ENCODE results near the gene CAMSAP3.

CAMSAP3 gene

GRCh38 chr19:7648265-7649014 lies 52.8 kb downstream of the CAMSAP3 start:
- no peak for DNase-seq (ENCODE audit: low spot score)

- no peak for DNase-seq (ENCODE audit: low spot score)
Observed at GRCh38 chr19:7650148-7650547, 54.5 kb downstream of the CAMSAP3 start.

GRCh38 chr19:7652061-7652641 lies 56.5 kb downstream of the CAMSAP3 start:
- peak; percentile 89 for DNase-seq (ENCODE audit: low spot score)

- DNase-seq (ENCODE audit: low spot score): no peak
Observed at GRCh38 chr19:7654401-7654800, 58.7 kb downstream of the CAMSAP3 start.

- DNase-seq (ENCODE audit: low spot score): no peak
Observed at GRCh38 chr19:7655581-7655980, 59.9 kb downstream of the CAMSAP3 start.

- DNase-seq (ENCODE audit: low spot score): no peak
Observed at GRCh38 chr19:7657131-7657751, 61.6 kb downstream of the CAMSAP3 start.

GRCh38 chr19:7658219-7658686 lies 62.6 kb downstream of the CAMSAP3 start:
- DNase-seq (ENCODE audit: low spot score): no peak

- DNase-seq (ENCODE audit: low spot score): no peak
Observed at GRCh38 chr19:7661744-7662538, 66.3 kb downstream of the CAMSAP3 start.

GRCh38 chr19:7662657-7663056 lies 67.0 kb downstream of the CAMSAP3 start:
- DNase-seq (ENCODE audit: low spot score): no peak

GRCh38 chr19:7663706-7664105 lies 68.0 kb downstream of the CAMSAP3 start:
- DNase-seq (ENCODE audit: low spot score): no peak

- DNase-seq (ENCODE audit: low spot score): no peak
Observed at GRCh38 chr19:7665076-7665475, 69.4 kb downstream of the CAMSAP3 start.

All from LoVo (cell line).